Left kidney (tissue), 2 donors: Measurements from ENCODE around the gene KCNN3. TPM values are rescaled to one million over a fixed set of nuclear protein-coding genes. Genes with fewer than 3 reads are reported as not detected.

Experiments used
- DNase-seq: peaks from one replicate; pipeline ENCODE4 v3.0.0-alpha.2; 2013
- polyA plus RNA-seq: library from polyadenylated mRNA; unstranded; fragments of 120-200 nt; gene quantifications from one replicate; pipeline ENCODE4 v1.2.1, GENCODE V29; 2013; ENCODE audit not compliant: insufficient read length

KCNN3 gene
- polyA plus RNA-seq, 1 donor, result 2.3 TPM

DNA sequence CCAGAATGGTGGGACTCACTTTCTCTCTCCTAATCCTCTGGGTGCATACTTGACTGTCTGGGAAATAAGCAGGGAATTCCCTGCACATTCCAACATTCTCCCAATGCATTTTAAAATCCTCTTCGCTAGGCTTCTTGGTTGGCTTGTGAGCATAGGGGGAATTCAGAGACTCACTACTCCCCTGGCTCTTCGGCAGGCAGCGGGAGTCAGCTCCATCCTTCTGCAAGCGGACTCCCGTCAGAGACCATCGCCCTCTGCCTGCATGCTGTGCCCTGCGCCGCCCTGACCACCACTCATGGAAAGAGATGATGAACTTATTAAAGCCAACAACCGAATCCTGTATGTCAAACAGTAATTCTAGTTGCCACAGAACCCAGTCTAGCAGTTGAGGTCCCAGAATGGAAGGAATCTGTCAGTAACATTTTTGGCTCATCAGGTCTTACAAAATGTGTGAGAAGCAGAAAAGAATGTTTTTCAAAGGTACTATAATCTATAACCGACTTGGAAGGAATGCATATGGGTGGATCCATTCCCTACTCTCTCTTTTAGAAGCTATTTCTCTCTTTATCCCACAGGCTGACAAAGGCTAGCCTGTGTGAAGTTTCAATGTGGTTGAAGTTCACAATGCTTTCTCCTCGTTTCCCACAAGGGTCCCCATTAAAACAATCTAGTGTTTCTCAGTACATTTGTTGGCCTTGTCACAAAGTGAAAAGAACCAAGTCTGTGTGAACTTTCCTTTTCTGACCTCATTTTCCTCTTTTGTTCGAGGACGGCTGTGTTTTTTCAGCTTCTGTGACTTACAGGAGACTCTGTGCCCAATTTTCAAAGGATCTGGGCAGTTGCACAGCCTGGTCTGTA, 143.0 kb downstream of the KCNN3 start:
- no peak for DNase-seq

DNA sequence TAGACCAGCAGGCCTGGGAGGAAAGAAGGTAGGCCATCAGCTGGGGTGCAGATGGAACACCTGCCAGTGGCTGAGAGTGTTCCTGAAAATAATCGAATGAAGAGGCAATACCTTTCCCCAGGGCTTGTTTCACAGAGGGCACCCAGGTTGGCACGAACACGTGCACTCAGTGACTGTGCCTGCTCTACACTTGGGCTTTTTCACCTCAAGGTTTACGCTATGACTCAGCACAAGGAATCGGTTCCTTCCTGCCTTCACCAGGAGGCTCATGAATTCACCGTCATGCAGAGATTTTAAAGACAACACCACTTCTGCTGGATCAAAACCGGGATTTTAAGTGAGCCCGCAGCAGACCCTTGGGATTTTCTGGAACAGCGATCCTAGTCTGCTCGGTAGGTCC, 143.6 kb downstream of the KCNN3 start:
- no peak for DNase-seq

DNA sequence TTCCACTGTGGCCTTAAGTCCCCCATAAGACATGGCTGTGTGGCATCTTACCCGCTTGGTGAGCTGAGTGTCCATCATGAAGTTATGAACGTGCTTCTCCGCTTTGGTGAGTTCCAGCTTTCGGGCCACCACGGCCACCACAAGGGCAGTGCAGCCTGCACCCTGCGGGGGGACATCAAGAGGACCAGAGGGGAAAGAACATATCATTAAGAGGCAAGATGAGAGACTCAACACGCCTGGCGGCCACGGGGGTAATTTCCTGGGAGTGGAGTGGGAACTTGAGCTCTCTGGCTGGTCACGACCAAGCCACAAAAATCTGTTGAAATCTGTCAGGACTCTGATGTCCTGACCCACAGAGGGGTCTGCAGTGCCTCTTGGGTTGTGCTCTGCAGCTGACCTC, 144.2 kb downstream of the KCNN3 start:
- no peak for DNase-seq

DNA sequence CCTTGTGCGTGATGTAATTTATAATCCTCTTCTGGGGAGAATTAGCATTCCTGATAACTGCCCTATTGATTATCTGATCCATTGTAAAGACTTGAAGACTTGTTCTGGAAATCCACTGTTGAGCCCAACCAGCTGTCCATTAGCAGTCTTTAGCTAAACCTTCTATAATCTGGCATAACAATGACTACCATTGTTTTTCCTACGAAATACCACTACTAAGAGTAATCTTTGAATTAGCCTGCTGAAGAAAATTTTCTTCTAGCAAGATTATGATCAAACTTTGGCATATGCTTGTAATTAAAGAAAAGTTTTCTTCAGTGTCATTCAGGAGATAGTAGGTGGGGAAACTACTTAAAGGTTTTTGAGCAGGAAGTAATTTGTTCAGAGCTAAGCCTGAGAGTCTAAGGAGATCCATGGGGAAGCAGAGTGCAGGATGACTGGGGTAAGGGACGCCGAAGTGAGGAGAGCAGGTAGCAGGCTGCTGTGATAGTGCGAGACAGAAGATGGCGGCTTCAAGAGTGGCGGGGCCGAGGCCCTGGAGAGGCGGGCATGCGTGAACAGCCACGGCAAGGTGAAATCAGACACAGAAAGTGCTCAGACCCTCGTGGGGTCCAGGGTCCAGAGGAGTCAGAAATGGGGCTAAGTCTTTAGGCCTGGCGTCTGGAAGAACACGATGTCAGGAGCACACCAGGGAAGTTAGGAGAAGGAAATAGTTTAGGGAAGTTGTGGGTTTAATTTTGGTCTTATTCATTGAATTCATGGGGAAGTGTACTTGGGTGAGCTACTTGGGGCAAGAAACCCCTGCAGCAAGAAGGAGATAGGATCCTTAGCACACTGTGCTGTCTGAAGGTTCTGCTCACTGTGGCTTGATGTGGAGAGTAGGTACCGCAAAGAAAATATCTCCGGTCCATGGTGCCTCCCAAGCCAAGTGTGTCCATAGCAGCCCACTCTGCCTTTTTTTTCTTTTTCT, 149.5 kb downstream of the KCNN3 start:
- DNase-seq, result no peak

DNA sequence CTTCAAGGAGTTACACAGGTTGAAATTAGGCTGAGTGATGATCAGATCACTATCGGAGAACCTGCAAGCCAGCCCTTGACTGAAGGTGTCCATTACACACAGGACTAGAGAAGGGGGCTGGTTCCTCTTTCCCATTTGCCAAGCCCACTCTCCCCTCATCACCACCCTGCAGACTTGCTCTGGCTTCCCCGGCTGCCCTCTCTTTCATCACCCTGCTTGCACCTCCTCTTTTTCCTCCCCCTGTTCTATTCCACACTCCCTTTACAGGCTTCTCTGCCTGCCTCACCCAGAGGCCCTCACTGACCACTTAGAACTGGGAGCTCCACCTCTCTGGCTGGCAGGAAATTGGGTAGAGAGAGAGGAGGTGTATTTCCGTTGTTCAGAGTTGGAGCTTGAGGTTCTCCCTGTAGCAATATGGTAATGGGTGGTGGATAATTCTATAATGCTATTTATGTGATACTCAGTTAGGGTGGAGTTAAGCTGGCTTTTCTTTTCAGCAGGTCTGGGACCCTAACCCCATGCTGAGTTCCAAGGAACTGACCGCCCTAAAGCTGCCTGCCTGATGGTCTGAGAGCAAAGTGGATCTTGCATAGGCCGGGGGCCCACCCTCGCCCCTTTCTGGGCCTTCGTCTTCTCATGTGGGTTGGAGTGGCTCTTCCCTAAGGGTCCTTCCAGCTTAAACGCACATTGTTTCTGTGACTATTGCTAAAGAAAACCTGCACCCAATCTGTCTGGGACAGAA, 150.3 kb downstream of the KCNN3 start:
- DNase-seq, result no peak

DNA sequence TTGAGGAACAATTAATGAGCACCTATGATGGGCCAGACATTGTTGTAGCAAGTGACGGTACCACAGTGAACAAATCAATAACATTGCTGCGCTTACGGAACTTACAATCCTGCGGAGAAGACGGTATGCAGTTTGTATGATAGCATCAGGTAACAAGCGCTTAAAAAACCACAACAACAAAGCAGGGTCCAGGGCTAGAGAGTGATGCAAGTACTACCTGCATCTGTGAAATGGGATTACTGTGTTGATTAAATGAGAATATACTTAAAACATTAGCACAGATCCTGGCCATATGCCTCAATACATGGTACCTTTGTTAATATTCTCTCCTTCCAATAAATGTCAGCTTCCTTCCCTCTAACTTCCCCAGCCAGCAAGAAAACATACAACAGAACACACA, 151.5 kb downstream of the KCNN3 start:
- DNase-seq, result no peak

DNA sequence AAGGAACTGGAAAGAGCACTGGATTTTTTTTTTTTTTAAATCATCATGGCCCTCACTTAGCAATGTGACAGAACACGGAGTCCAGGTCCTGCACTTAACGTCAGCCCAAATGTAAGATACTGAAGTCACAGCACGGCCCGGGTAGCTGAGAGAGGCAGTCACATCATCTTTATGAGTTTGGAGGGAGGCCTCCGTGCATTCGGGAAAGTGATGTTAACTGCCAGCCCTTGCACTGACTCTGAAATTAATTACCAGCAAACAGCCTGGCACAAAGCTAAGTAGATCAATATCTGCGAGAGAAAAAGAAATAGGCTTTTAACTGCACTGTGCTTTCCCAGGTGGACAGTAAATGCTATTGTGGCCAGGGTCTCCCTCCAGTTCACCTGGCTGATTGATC, 152.6 kb downstream of the KCNN3 start:
- no peak for DNase-seq

DNA sequence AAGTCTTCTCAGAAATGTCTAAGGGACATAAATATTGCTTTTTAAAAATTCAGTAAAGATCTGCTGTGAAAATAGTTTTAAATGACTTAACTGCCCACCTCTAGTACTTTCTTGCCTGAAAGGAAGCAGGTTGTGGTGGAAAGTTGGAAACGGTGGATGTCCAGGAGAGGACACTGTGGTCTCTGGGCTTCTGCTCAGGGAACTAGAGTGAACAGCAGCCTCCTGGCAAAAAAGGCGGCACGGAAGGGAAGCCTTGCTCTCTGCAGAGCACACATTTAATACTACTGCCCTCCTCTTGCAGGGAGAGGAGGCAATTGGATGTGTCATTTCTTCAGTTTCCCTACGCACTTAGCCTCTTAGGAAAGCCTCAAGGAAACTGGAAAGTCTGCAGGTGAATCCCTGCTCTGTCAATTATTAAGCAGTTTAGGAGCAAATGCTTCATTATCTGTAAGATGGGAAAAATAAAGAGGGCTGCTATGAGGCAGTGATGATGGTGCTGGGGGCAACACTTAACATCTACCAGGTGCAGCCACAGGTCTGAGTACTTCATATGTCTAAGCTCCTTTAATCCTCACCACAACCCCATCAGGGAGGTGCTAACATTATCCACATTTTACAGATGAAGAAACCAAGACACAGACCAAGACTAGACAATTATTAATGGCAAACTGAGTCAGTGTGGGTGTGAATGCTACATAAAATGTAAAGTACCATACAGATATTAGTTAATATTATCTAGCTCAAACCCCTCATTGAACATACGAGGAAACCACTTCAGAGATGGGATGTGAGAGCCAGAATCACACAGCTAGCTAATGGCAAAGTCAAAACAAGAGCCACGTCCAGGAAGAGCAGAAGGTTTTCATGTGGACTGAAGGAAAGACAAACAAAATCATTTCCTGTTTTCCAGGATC, 153.2 kb downstream of the KCNN3 start:
- DNase-seq, result no peak

DNA sequence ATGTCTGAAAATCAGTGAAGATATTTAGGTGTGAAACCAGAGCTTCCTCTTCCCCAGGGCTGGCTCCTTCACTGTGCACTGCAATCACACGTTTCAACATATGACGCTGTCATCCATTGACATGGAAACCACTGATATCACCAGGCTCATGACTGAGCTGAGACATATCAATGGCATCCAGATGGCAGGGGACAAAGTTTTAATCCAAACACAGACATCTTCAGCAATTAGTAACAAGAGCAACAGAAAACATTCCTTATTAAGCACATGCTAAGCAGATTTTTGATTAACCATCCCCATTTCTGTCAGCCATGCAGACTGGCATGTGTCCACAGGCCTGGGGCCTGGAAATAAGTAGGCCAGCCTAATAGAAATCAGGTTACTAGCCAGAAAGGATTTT, 154.1 kb downstream of the KCNN3 start:
- no peak for DNase-seq

DNA sequence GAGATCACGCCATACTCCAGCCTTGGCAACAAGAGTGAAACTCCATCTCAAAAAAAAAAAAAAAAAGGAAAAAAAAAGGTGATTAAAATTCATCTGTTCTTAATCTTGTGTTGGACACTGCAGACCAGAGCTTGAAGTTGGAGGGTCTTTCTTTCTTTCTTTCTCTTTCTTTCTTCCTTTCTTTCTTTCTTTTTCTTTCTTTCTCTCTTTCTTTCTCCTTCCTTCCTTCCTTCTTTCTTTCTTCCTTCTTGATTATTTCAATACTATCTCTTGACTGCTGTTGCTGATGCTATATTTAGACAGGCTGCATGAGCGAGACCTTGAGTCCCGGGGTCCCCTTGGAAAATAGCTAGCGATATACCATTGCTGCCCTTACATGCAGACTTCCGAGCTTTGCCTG, 154.7 kb downstream of the KCNN3 start:
- no peak for DNase-seq

DNA sequence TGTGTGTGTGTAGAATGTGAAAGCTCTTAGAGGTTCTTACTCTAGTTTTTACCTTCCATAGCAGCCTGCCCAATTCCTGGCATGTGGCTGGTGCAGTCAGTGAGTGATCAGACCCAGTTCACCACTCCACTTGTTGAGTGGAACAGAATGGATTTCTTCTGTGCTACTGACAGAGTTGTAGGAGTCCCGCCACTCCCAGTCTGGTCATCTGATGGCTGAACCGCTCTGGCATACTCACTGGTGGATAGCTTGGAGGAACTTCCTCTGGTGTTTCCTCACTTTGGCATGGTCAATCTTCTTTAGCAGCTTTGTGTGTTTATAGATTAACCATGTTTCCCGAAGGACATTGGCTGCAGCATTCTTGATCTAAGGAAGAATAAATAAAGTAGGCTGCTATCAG, 155.4 kb downstream of the KCNN3 start:
- DNase-seq, result no peak

DNA sequence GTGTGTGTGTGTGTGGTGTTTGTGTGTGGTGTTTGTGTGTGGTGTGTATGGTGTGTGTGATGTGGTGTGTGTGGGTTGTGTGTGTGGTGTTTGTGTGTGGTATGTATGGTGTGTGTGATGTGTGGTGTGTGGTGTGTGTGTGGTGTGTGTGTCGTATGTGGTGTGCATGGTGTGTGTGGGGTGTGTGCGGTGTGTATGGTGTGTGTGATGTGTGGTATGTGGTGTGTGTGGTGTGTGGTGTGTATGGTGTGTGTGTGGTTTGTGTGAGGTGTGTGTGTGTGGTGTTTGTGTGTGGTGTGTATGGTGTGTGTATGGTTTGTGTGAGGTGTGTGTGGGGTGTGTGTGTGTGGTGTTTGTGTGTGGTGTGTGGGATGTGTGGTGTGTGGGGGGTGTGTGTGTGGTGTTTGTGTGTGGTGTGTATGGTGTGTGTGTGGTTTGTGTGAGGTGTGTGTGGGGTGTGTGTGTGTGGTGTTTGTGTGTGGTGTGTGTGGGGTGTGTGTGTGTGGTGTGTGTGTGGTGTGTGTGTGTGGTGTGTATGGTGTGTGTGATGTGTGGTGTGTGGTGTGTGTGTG, 155.9 kb downstream of the KCNN3 start:
- DNase-seq, result no peak

DNA sequence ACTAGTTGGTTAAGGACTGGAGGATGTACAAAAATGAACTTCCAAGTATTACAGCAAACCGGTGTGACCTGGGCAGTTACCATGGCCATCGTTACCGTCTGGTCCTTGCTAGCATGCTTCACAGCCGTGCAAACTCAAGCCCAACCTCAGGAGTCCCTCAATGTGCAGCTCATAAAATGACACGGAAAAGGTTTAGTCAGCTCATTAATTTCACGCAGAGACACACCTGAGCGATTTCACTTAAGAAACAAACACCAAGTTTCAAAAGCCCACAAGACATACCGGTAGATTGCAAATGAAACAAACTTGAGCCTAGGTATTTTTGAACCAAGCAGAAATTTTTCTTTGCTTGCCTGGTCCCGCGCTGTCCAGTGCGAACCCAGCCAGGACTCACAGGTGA, 157.1 kb downstream of the KCNN3 start:
- no peak for DNase-seq

DNA sequence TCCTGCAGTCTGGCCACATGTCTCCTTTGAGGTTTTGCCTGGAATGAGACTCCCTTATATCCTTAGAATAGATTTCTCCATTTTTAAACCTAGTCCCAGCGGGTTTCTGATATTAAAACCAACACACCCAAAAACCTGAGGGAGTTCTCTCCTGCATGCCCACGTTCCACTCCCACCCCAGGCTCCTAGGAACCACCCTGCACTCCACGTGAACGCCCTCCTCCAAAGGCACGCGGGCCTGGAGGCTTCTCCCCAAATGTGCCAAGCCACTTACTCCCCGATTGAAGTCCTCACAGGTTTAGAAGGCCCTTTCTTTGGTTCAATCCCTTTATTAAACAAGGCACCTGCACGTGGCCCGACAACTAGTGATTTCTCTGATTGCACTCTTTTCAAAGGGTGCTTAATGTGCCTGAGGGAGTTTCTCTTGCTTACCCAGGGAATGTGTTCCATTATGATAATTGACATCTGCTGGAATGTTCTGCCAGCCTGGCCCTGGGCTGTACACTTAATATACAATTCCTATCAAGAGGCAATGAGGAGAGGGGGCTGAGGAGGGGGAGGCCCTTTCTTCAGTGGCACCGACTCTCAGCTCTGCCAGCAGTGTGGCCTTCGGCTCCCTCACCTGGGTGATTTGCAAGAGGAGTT, 157.8 kb downstream of the KCNN3 start:
- no peak for DNase-seq

DNA sequence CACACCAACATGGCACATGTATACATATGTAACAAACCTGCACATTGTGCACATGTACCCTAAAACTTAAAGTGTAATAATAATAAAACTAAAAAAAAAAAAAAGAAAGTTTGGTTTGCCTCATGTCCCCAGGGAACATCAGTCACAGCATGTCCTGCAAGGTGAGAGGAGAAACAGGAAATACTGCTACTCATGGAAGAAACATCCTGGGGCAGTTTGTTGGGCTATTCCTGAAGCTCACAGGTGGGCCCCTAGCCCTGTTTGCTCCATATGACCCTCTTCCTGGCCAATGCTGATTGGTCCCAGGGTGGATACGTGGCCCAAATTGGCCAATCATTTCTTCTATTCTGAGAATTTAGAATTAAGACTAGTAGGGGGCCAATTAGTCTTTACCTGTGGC, 158.7 kb downstream of the KCNN3 start:
- no peak for DNase-seq

DNA sequence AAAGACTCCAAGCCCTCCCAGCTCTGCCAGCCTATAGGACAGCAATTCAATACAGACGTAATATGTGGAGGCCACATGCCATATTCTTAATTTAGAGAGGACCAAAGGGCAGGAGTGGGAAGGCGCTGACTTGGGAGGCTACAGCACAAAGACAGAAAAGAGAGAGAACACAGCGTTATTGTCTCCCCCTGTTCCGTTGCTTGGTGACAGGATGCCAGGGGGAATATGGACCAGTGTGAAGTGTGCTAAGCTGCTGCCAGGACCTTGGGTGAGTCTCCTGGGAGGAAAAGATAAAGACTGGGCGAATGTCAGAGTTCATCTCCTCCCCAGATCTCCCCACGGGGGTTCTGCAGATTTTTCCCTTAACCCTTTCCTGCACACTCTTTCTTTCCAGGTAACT, 160.0 kb downstream of the KCNN3 start:
- no peak for DNase-seq

DNA sequence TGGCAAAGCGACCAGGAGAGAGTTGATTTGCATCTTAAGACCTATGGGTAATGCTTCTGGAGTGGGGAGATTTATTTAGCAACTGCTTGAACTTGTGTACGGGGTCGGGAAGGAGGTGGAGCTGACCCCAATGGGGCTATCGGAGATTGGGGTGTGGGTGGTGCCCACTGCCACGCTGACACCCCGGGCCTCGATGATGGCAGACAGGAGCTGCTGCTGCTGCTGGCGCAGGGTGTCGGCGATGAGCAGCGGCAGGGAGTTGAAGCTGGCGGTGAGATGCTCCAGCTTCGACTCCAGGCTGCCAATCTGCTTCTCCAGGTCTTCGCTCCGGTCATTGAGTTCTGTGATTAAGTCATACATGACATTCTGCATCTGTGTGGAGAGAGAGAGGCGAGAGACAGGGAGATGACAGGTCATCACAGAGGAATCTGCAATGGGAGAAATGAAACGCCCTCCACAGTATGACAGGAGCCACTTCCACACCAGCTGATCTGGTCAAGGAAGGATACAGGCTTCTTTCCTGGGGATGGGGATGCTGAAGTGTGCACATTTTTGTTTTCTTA, 162.1 kb downstream of the KCNN3 start:
- DNase-seq, result no peak

DNA sequence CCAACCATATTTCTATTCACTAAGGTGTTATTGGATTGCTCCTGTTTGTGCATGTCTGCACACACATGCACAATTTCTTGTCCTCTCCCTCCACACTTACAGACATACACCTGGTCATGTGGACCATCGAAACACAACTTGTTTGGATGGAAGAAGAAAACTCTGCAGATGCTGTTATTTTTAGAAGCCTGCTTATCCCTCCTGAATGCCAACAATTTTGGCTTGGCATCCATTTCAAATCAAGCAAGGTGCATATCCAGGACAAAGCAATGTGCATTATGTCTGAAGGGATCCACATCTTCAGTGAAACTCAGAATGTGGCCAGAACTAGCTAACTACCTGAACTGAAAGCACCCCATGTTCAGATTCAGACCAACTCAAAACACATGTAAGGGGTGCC, 163.2 kb downstream of the KCNN3 start:
- DNase-seq, result no peak

DNA sequence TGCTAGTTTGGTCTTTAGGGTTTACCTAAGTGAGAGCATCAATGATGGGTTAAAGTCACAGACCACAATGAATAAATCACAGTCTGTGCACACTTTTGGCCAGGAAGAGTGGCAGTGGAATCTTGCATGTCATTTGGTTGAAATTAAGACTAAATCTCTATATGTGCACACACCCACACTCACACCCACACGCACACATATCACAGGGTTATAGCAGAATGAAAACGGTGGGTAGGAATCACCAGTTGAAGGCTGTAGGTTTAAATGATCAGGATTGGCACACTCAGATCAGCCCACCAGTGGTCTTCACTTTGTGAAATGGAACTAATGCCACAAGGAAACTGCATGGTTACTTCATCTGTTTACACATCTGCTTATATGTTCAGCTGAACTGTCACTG, 164.5 kb downstream of the KCNN3 start:
- no peak for DNase-seq

DNA sequence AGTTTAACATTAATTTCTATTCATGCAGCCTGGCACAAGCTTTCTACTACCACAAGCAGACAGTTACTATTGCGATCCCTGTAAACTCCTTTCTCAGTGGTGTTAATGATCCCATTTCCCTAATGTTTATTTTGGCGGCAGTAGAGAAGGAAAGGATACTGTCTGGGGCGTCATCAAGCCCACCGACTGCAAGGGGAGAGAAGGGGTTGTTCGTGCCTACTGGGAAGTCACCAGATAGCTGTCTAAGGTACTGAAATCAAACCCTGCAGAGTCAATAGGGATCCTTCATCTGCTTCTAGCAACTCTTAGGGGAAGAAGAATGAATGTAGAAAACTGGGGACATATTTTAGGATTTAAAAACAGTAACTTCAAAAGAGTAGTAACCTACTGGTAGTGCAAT, 166.9 kb downstream of the KCNN3 start:
- DNase-seq, result no peak
